Small intestine (tissue), 7 donors: ENCODE data around the gene RNU1-1. TPM values are rescaled to one million over a fixed set of nuclear protein-coding genes. Genes with fewer than 3 reads are reported as not detected.
"Not testable (repeated sequence)": the region's sequence is repeated elsewhere in the genome, so short reads cannot be mapped to it uniquely, and the experiment has no call there.

Experiments
- DNase-seq, 2 donors: peaks; one replicate each; pipeline versions ENCODE4 v3.0.0 to v3.0.0-alpha.2; 2013
- FAIRE-seq: peaks from 2 replicates; lab custom pipeline; 2012; peaks lifted over from hg19 to GRCh38; lab: Jason Lieb, UNC
- H3K27ac ChIP-seq, 3 donors: one replicate each; pipeline ENCODE4 v1.5.1; 2013; ENCODE audit warnings: low read length in 2 of 3, mild to moderate bottlenecking in 2 of 3, control low read depth in 1 of 3, inconsistent platforms in 1 of 3, low read depth in 1 of 3, moderate library complexity in 1 of 3
- H3K27me3 ChIP-seq, 3 donors: one replicate each; pipeline ENCODE4 v1.6.1; 2013; ENCODE audit warnings: low read length in 3 of 3, inconsistent platforms in 1 of 3; ENCODE audit not compliant: control insufficient read depth in 3 of 3, insufficient read depth in 3 of 3
- H3K36me3 ChIP-seq, 3 donors: one replicate each; pipeline ENCODE4 v1.6.1; 2013; ENCODE audit warnings: low read length in 3 of 3, inconsistent platforms in 1 of 3, low read depth in 1 of 3, mild to moderate bottlenecking in 1 of 3, moderate library complexity in 1 of 3; ENCODE audit not compliant: control insufficient read depth in 3 of 3, insufficient read depth in 2 of 3
- H3K4me1 ChIP-seq, 3 donors: one replicate each; pipeline ENCODE4 v1.6.1; 2013; ENCODE audit warnings: low read length in 2 of 3, inconsistent platforms in 1 of 3, low read depth in 1 of 3, mild to moderate bottlenecking in 1 of 3, moderate library complexity in 1 of 3; ENCODE audit not compliant: control insufficient read depth in 3 of 3, insufficient read depth in 2 of 3
- H3K4me3 ChIP-seq, 3 donors: one replicate each; pipeline ENCODE4 v1.5.1; 2013; ENCODE audit warnings: low read length in 3 of 3, control low read depth in 1 of 3, inconsistent platforms in 1 of 3, low read depth in 1 of 3, mild to moderate bottlenecking in 1 of 3, moderate library complexity in 1 of 3
- H3K9me3 ChIP-seq, 2 donors: one replicate each; pipeline ENCODE4 v1.6.1; 2013; ENCODE audit warnings: low read depth in 1 of 2, low read length in 1 of 2; ENCODE audit not compliant: control insufficient read depth in 2 of 2, insufficient read depth in 1 of 2
- WGBS, 3 donors: extraction: QIAGEN DNeasy Blood & Tissue Kit; methylation state at CpG; one replicate each; pipeline ENCODE4 v1.1.7; 2013; 5-methylcytosine and 5-hydroxymethylcytosine counted together
- polyA plus RNA-seq, 4 donors: library from polyadenylated mRNA; stranded (reverse) in 3 of 4; unstranded in 1 of 4; fragments of 200-250 nt in 3 of 4; fragments of 120-200 nt in 1 of 4; gene quantifications; one replicate each; pipeline versions ENCODE4 v1.2.1 to v1.2.3, GENCODE V29; 2013
- donor health status: healthy with polysubstance abuse.
- donor health status: control.
- donor health status: control.
- donor health status: Bipolar disorder and iron deficiency.
- donor health status: healthy.

RNU1-1 gene
- polyA plus RNA-seq, 4 donors: not detected

- not testable (repeated sequence) for H3K9me3 ChIP-seq, H3K27ac ChIP-seq, FAIRE-seq, H3K4me3 ChIP-seq, DNase-seq, H3K36me3 ChIP-seq, H3K4me1 ChIP-seq
- 10 to 16% (median 11%) methylated on average over 29 to 36 of the region's 44 CpGs for WGBS, 3 donors
- H3K27me3 ChIP-seq: peaks cover 0 to 21% (median 3%) of the 10 kb centered on the region in 3 donors
These were observed 20.2 kb upstream of the RNU1-1 start for GRCh38 chr1:16534239-16534828.

GRCh38 chr1:16532235-16532991 lies 18.3 kb upstream of the RNU1-1 start:
- 22 to 46% (median 31%) methylated on average over 20 to 29 of the region's 32 CpGs for WGBS, 3 donors
- not testable (repeated sequence) for H3K9me3 ChIP-seq, H3K4me3 ChIP-seq, FAIRE-seq, H3K27ac ChIP-seq, DNase-seq, H3K4me1 ChIP-seq, H3K36me3 ChIP-seq
- peaks cover 0 to 21% (median 3%) of the 10 kb centered on the region in 3 donors for H3K27me3 ChIP-seq

GRCh38 chr1:16528338-16528737 lies 14.3 kb upstream of the RNU1-1 start:
- not testable (repeated sequence) for H3K27me3 ChIP-seq, H3K27ac ChIP-seq, H3K4me3 ChIP-seq, H3K36me3 ChIP-seq, H3K4me1 ChIP-seq, FAIRE-seq, DNase-seq, H3K9me3 ChIP-seq
- WGBS, 3 donors: 81 to 86% (median 84%) methylated on average over 3 of the region's 3 CpGs

- not testable (repeated sequence) for H3K4me3 ChIP-seq, H3K9me3 ChIP-seq, FAIRE-seq, H3K27ac ChIP-seq, H3K4me1 ChIP-seq, H3K36me3 ChIP-seq
- peaks cover 0 to 15% (median 0%) of the 10 kb centered on the region in 3 donors for H3K27me3 ChIP-seq
- DNase-seq: peak in 1 of 2 donors; percentile 34
These were observed 11.7 kb upstream of the RNU1-1 start for GRCh38 chr1:16525769-16526168.

GRCh38 chr1:16521679-16522078 lies 7.6 kb upstream of the RNU1-1 start:
- not testable (repeated sequence) for H3K4me3 ChIP-seq, DNase-seq, H3K9me3 ChIP-seq, H3K36me3 ChIP-seq, H3K4me1 ChIP-seq, FAIRE-seq, H3K27ac ChIP-seq
- peaks cover 0 to 36% (median 3%) of the 10 kb centered on the region in 3 donors for H3K27me3 ChIP-seq
- WGBS, 3 donors: 30 to 66% (median 49%) methylated on average over 5 of the region's 5 CpGs

- no peaks in the 10 kb centered on the region for H3K9me3 ChIP-seq
- no peak overlapping the region for H3K4me3 ChIP-seq
- FAIRE-seq (no peak), DNase-seq (no peak)
- H3K36me3 ChIP-seq: no peaks in the 10 kb centered on the region
- peaks cover 0 to 36% (median 3%) of the 10 kb centered on the region in 3 donors for H3K27me3 ChIP-seq
- WGBS, 3 donors: 43 to 68% (median 54%) methylated on average over 12 of the region's 12 CpGs
- no peaks in the 10 kb centered on the region for H3K4me1 ChIP-seq
- no peak overlapping the region for H3K27ac ChIP-seq
These were observed 7.2 kb upstream of the RNU1-1 start for GRCh38 chr1:16521288-16521583.

- H3K4me3 ChIP-seq: peak overlapping the region in 1 of 3 donors; percentile 12
- not testable (repeated sequence) for FAIRE-seq, H3K36me3 ChIP-seq, H3K27ac ChIP-seq, H3K4me1 ChIP-seq, H3K9me3 ChIP-seq
- WGBS, 3 donors: 19 to 45% (median 35%) methylated on average over 46 to 48 of the region's 48 CpGs
- peak in 1 of 2 donors; percentile 26 for DNase-seq
- peaks cover 0 to 36% (median 3%) of the 10 kb centered on the region in 3 donors for H3K27me3 ChIP-seq
These were observed 6.6 kb upstream of the RNU1-1 start for GRCh38 chr1:16520435-16521287.

GRCh38 chr1:16519255-16519951 lies 5.3 kb upstream of the RNU1-1 start:
- WGBS, 3 donors: 51 to 66% (median 61%) methylated on average over 5 to 6 of the region's 6 CpGs
- not testable (repeated sequence) for H3K4me3 ChIP-seq, FAIRE-seq

More at GRCh38 chr1:16519255-16519951, 5.3 kb upstream of the RNU1-1 start:
- not testable (repeated sequence) for H3K36me3 ChIP-seq, H3K27ac ChIP-seq, H3K9me3 ChIP-seq, DNase-seq, H3K4me1 ChIP-seq
- H3K27me3 ChIP-seq: peaks cover 0 to 36% (median 3%) of the 10 kb centered on the region in 3 donors
